GM18951 (cell line): Measurements from ENCODE around the gene B4GALNT1.
"Not testable (repeated sequence)": the region's sequence is repeated elsewhere in the genome, so short reads cannot be mapped to it uniquely, and the experiment has no call there.

ENCODE experiments used
- POLR2A ChIP-seq: IDR thresholded peaks from 4 replicates; pipeline ENCODE4 v1.6.1; 2011; ENCODE audit warnings: mild to moderate bottlenecking; ENCODE audit not compliant: insufficient read length, insufficient read depth; ENCODE audit errors: extremely low read depth
- in situ Hi-C: fragments of 300-500 bp; cut with MboI; formaldehyde crosslinking; loops from one replicate; pipeline ENCODE4 v1.12.0; 2022; ENCODE audit warnings: low sequenced_read_pairs, mixed read lengths, inconsistent platforms; ENCODE audit not compliant: unreplicated experiment

B4GALNT1 gene

DNA sequence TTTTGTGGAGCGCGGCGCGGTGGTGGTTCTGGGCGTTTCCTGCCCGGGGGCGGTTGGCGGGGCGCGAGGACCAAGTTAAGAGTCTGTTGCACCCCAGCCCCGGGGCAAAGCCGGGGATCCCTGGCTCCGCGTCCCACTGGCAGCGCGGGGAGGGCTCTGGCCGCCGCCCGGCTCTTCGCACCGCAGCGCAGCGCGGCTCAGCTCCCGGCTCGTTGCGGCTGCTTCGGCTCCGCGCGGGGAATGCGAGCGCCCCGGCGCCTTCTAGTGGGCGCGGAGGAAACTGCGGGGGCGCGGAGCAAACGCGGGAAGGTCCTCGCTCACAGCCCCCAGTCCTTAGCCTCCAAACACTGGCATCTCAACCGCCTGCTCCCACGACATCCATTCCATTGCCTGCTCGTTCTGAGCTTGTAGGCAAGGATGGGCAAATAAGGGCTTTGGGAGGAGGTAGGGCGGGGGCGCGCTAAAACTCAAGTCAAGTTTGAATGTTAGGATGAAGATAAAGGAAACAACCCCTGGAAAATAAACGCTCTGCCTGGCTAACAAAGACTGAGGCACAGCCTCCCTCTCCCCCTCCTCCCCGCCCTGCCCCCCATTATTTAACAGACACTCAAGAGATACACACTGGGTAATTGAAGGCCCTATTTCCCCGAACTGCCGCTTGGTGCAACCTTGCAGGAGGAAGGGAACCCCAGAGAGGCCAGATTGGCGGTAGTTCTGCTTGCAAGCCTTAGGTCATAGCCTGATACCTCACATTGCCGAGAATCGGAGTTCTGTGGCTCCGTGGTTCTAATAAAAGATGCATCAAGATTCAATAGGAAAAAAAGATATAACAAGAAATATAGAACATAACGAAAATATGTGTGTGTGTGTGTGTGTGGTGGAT lies at the start of gene B4GALNT1:
TSS of gene B4GALNT1 (minus strand) at position 244 of the 883 bp plus-strand sequence. CDS start 1,069 bp downstream, outside the sequence.
- in situ Hi-C loops = no loop called here

DNA sequence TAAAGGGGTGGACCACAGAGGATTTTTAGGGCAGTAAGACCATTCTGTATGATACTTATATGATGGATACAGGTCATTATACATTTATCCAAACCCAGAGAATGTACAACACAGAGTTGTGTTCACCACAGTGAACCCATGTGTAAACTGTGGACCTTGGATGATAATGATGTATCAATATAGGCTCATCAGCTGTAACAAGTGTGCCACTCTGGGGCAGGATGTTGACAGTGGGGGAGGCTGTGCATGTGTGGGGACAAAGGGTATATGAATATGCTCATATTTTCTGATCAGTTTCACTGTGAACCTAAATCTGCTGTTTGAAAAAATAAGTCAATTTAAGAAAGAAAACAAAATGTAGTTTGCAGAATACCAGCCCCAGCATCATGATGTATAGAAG lies 46.7 kb upstream of the B4GALNT1 start:
- in situ Hi-C loops = no loop called here
- no peak for TF ChIP-seq POLR2A

More for the DNA sequence above, at the start of gene B4GALNT1:
- no peak for TF ChIP-seq POLR2A

DNA sequence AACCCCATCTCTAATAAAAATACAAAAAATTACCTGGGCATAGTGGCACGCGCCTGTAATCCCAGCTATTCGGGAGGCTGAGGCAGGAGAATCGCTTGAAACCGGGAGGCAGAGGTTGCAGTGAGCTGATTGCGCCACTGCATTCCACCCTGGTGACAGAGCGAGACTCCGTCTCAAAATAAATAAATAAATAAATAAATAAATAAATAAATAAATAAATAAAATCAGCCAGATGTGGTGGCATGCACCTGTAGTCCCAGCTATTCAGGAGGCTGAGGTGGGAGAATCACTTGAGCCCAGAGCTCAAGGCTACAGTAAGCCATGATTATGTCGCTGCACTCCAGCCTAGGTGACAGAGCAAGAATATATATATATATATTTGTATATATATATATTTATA lies 44.9 kb upstream of the B4GALNT1 start:
- in situ Hi-C loops = not testable (repeated sequence)

DNA sequence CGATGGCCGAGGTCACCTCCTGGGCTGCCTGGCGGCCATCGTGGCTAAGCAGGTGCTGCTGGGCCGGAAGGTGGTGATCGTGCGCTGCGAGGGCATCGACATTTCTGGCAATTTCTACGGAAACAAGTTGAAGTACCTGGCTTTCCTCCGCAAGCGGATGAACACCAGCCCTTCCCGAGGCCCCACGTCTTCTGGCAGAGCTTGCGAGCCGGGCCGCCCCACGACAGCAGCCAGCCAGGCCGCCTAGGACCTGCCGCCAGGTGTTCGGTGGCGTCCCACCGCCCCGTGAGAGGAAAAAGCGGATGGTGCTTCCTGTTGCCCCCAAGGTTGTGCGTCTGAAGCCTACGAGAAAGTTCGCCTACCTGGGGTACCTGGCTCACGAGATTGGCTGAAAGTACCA lies 41.7 kb upstream of the B4GALNT1 start:
- TF ChIP-seq POLR2A = no peak
- in situ Hi-C loops = no loop called here

DNA sequence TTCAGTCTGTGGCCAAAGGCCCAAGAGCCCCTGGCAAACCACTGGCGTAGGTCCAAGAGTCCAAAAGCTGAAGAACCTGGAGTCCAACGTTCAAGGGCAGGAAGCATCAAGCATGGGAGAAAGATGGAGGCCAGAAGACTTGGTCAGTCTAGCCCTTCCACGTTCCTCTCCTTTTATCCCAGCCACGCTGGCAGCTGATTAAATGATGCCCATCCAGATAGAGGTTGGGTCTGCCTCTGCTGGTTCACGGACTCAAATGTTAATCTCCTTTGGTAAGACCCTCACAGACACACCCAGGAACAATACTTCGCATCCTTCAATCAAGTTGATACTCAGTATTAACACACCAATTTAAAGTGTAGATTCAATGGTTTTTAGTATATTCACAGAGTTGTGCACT lies 39.8 kb upstream of the B4GALNT1 start:
- no peak for TF ChIP-seq POLR2A
- in situ Hi-C loops = no loop called here

DNA sequence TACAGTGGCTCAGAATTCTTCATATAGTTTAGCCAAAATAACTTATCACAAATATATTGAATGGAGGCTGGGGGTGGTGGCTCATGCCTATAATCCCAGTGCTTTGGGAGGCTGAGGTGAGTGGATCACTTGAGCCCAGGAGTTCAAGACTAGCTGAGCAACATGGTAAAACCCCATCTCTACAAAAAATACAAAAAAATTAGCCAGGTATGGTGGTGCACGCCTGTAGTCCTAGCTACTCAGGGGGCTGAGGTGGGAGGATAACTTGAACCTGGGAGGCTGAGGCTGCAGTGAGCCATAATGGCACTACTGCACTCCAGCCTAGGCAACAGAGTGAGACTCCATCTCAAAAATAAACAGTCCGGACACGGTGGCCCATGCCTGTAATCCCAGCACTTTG lies 38.8 kb upstream of the B4GALNT1 start:
- in situ Hi-C loops = not testable (repeated sequence)

DNA sequence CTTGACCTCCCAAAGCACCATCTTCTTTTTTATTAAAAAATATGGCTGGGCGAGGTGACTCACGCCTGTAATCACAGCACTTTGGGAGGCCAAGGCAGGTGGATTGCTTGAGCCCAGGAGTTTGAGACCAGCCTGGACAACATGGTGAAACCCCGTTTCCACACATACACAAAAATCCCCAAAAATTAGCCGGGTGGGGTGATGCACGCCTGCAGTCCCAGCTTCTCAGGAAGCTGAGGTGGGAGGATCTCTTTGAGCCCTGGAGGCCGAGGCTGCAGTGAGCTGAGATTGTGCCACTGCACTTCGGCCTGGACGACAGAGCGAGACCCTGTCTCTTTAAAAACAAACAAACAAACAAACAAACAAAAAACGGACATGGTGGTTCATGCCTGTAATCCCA lies 36.7 kb upstream of the B4GALNT1 start:
- in situ Hi-C loops = not testable (repeated sequence)

DNA sequence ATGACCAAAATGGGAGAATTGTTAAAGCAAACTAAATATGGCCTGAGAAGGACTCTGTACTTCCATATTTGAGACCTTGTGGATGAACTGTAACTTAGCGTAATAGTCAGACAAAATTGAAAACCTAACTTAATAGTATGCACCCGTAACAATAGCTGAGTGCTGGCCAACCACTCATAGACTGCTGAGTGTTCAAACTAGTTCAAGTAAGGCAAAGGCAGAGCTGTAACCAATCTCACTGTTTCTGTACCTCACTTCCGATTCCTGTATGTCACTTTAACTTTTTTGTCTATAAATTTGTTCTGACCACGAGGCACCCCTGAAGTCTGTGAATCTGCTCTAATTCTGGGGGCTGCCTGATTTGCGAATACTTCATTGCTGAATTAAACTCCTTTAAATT lies 33.9 kb upstream of the B4GALNT1 start:
- in situ Hi-C loops = no loop called here
- no peak for TF ChIP-seq POLR2A

DNA sequence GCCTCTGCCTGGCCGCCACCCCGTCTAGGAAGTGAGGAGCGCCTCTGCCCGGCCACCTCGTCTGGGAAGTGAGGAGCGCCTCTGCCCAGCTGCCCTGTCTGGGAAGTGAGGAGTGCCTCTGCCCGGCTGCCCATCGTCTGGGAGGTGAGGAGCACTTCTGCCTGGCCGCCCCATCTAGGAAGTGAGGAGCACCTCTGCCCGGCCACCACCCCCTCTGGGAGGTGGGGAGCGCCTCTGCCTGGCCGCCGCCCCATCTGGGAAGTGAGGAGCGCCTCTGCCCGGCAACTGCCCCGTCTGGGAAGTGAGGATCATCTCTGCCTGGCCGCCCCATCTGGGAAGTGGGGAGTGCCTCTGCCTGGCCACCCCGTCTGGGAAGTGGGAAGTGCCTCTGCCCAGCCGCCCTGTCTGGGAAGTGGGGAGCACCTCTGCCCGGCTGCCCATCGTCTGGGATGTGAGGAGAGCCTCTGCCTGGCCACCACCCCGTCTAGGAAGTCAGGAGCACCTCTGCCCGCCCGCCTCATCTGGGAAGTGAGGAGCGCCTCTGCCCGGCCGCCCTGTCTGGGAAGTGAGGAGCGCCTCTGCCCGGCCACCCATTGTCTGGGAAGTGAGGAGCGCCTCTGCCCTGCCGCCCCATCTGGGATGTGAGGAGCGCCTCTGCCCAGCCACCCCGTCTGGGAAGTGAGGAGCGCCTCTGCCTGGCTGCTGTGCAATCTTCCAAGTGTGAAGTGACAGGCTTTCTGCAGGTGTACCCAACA lies 32.2 kb upstream of the B4GALNT1 start:
- in situ Hi-C loops = not testable (repeated sequence)

DNA sequence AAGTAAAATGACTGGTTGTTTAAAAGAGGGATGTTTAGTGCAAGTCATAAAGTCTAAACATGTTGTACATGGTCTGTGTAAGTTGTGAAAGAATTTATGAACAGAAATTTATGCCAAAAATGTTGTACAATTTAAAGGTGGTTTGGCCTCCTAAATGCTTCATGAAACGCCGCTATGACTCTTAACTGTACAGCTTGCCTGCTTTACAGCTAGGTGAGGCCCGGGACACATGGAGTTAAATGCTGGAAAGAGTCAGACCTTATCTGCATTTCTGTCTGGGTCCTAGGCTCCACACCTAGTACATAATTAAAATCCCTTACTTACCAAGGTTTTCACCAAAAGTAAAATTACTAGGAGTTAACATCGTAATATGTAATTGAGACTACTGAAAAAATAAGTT lies 28.4 kb upstream of the B4GALNT1 start:
- TF ChIP-seq POLR2A = no peak
- in situ Hi-C loops = no loop called here

DNA sequence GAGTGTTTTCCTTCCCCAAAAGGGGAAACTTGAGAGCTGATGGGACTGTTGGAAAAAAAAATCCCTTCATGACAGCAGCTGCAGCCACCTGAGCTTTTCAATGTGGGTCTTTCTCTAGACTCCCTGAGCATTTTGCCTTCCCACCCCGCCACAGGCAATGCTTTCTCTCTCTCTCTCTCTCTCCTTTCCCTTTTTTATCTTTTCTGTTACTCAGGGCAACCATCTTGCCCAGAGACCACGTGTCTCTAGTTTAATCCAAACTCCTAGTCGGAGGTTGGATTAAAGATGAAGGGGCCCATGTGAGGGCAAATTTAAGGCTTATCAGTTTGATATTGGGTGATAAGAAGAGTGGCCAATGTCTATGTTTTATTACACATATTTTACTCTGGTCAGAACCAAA lies 25.9 kb upstream of the B4GALNT1 start:
- in situ Hi-C loops = no loop called here
- TF ChIP-seq POLR2A = no peak

DNA sequence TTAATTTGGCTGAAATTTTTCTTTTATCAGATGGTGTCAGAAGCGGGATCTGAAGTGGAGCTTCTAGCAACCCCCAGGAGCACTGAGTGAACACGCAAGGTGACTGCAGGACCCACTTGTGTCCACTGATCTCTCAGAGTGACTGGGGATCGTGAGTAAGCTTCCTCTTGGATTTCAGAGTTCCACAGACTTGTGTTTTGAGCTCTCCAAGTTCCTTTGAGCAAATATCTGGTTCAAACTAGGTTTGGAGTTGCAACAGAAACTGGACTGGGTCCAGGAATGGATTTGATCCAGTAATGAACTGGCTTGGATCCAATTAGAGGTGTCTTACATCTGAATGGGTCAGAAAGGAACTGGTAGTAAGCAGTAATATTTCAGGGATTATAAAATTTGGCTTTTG lies 24.7 kb upstream of the B4GALNT1 start:
- in situ Hi-C loops = no loop called here
- TF ChIP-seq POLR2A = no peak

DNA sequence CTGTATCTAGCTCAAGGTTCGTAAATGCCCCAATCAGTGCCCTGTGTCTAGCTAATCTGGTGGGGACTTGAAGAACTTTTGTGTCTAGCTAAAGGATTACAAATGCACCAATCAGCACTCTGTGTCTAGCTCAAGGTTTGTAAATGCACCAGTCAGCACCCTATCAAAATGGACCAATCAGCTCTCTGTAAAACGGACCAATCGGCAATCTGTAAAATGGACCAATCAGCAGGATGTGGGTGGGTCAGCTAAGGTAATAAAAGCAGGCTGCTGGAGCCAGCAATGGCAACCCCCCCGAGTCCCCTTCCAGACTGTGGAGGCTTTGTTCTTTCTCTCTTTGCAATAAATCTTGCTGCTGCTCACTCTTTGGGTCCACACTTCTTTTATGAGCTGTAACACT lies 23.4 kb upstream of the B4GALNT1 start:
- in situ Hi-C loops = not testable (repeated sequence)

DNA sequence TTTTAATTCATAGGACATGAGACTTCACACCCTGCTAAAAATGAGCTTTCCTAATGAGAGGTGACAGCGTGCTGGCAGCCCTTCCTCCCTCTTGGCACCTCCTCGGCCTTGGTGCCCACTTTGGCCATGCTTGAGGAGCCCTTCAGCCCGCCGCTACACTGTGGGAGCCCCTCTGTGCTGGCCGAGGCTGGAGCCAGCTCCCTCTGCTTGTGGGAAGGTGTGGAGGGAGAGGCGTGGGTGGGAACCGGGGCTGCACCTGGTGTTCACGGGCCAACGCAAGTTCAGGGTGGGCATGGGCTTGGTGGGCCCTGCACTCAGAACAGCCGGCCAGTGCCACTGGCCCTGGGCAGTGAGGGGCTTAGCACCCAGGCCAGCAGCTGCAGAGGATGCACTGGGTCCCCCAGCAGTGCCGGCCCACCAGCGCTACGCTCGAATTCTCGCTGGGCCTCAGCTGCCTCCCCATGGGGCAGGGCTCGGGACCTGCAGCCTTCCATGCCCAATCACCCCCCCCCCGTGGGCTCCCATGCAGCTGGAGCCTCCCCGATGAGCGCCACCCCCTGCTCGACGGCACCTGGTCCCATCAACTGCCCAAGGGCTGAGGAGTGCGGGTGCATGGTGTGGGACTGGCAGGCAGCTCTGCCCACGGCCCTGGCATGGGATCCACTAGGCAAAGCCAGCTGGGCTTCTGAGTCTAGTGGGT lies 22.7 kb upstream of the B4GALNT1 start:
- in situ Hi-C loops = no loop called here
- no peak for TF ChIP-seq POLR2A
